EH (cell line): Measurements from ENCODE around the gene EPB41L4B.
"Not testable (repeated sequence)": the region's sequence is repeated elsewhere in the genome, so short reads cannot be mapped to it uniquely, and the experiment has no call there.

Experiments
- DNase-seq: peaks from one replicate; pipeline ENCODE4 v3.0.0-alpha.2; 2015; ENCODE audit warnings: low read depth

EPB41L4B gene

DNA sequence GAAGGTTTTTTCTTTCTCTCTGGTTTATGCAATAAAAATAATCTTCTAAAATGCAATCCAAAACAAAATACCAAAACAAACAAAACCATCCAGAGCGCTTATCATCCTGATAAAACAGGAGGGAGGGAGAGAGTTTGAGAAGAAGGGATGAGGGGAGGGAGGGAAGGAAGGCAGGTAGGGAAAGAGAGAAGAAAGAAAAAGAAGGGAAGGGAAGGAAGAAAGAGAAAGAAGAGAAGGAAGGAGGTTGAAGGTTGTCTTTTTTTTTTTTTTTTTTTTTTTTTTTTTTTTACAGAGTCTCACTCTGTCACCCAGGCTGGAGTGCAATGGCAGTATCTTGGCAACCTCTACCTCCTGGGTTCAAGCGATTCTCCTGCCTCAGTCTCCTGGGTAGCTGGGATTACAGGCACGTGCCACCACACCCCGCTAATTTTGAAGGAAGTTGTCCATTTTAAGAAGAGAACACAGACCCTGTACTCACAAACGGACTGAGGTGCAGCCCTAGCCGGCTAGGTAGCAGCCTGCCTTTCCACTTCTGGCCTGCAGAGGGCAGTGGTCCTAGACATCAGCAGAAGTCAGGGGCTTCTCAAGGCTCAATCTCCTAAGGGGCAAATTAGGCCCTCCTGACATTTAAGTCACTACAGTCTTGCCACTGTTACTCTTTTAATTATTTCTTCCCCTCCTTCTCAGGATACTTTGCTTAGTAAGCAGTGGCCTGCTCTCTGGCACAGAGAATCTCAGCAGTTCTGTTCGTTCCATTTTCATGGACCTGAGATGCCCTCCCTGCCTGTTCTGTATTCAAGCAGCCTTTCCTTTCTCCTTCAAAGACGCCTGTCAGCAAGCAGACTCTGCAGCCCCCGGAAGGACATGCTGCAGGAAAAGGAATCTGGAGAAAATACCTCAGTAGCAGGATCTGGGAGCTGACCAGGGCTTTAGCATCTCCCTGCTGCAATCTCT, 76.4 kb downstream of the EPB41L4B start:
- DNase-seq: peak; percentile 71

DNA sequence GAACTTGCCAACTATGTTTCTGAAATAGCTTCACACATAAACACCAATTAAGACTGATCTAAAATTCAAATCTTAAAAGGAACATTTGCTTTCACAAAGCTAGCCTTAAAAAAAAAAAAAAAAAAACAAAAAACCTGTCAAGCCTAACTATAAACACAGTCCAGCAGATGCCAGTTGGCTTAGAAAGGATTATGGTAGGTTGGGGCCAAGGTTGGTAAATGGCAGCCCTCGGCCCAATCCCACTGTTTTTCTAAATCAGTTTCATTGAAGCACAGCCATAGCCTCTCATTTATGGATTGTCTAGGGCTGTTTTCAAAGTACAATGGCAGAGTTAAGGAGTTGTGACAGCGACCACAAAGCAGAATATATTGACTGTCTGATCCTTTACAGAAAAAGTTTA, 78.1 kb downstream of the EPB41L4B start:
- no peak for DNase-seq

DNA sequence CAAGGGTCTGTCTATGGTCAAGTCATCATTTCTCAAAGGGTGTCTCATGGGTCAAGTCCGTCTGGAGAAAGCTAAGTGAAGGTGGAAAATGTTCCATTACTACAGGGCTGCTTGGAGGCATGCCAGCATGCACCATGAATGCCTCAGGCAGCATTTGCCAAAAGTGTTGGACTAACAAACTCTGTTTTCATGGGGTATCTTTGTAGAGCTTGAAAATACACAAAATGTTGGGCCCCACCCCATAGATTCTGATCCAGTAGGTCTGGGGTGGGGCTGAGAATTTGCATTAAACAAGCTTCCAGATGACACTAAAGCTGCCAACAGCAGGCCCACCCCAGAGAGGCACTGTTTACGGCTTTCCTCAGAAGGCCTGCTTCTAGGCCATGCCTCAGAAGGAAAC, 78.8 kb downstream of the EPB41L4B start:
- DNase-seq: no peak

DNA sequence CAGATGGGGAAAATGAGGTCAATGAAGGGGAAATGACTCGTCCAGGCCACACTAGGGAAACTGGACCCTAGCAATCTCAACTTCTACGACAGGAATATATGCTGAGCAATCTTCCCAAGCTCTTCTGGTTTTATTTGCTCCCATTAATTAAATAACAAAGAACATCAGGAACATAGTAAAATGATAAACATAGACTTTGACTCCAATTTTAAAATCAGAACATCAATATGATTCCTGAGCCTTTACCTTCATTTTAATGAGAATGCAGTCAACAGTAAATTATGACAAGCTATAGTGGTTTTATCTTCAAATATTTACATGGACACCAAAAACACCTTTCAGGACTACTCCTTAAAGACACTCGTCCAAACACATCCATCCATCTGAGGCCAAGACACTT, 79.7 kb downstream of the EPB41L4B start:
- no peak for DNase-seq

DNA sequence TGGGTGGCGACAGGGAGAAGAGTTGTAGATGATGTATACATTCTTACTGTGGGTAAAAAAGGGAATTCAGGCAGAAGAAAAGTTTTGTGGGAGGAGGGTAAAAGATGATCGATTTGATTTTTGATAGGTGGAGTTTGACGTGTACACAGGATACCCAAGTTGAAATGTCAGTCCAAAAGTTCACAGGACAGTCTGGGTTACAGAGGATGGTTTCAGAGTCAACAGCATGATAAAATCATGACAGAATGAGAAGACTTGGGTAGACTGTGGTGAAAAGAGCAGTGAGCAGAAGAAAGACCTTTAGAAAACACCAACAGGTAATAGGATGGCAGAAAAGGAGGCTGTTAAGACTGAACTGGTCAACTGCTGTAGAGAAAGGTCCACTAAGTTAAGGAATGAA, 81.6 kb downstream of the EPB41L4B start:
- DNase-seq: no peak

DNA sequence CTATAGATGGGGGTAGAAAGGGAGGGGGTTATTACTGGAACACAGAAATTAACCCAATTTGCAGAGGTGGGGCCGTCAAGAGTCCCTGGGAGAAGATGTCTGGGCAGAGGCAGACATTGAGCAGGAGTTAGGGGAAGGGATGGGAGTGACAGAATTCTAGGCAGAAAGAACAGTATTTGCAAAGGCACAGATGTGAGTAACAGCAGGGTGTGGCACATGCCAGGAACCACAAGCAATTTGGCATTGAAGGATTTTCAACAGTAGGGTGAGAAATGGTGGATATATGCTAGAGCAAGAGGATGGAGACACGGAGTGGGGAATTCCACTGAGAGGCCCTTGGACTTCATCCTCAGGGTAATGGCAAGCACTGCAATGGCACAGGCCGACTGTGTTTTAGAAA, 82.2 kb downstream of the EPB41L4B start:
- DNase-seq: peak; percentile 29

DNA sequence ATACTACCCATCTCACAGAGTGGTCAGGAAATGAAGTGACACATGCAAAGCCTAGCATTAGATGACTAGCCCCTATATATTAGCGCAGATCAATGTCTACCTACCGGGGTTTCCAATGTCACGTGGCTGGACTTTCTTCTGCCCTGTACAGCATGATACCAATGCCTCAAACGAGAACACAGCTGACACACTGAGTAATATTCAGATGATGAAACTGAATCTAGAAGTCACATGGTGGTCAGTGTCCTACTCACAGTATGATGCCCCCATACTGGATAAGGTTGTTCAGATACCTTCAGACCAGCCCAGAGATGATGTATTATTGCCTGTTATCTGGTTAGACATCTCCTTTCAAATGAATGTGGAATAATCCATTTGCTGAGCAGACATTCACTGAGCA, 82.7 kb downstream of the EPB41L4B start:
- no peak for DNase-seq

DNA sequence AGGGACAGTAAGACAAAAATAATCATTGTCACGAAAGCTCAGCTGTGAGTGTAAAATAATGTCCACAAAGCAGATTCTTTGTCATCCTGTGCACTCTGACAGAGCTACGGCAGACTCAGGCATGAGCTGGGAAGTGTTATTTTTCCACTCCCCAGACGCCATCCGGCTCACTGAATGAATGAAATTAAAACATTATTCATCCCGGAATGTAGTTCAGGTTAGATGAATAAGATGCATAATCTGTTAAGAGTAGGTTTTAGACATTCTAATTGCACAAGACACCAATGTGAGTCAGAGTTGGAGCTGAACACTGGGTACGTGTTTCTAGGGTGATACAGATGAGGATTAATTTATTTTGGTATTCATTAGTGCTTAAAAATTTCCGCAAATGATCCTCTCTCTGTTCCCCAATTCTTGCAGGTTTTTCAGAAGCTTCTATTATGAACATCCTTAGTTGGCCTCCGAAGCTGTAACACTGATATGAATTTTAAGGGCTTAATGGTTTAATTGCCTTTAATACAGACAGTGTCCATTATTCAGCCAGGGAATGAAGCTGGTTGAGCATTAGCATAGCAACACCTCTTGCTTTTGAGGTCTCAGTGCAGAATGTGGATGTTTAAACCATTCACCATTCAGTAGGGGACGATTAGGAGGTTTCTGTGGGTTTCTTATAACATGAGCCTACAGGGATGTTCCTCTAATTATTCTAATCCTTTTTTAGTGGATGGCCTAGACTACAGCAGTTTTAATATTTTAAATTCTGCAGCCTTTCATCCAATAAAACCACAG, 88.2 kb downstream of the EPB41L4B start:
- peak; percentile 83 for DNase-seq

DNA sequence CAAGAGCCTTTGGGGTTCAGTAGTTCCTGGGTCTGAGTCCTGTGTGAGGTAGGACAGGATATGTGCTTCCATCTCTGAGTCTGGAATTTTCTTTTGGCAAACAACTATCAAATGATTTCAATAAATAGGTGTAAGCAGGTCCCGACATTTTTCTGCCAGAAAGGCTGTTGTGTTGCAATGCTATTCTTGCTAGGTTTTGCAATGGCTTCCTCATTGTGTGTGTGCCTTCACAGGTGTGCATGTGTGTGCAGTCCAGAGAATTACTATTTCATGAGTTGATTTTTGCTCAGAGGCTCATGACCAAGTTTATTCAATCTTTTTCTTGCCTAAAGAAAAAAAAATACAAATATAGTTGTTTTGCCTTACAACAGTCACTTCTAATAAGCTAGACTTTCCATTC, 89.3 kb downstream of the EPB41L4B start:
- no peak for DNase-seq

DNA sequence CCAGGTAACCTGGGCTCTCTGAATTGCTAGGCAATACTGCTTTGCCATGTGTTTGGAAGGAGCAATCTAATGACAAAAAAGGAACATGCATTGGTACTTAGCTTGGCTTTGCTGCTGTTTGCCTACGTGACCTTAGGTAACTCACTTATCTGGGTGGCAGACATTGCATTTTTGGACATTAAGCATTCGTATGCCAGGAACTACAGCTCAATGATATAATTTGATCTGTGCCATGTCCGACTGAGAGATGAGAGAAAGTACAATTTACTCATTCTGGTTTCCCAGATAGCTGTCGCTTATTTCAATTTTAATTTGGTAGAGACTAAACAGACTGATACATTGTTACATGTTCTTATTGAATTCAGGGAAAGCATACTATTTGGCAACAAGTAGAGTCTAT, 90.6 kb downstream of the EPB41L4B start:
- DNase-seq: no peak

DNA sequence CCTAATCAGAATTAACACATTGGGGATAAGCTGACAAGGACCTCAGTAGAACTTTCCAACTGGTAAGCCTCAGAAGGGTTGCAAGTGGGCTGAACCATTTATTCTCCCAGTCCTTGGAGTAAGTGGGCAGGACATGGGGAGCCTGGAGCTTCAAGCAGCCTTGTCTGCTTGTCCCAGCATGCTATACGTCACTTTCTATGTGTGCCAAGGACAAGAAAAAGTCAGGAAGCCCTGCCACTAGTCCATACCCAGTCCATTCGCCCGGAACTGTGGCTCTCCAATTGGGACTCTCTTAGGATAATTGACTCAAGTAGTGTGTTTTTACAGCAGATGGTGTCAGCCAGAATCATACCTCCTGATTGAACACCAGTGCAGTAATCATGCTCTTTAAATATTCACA, 91.2 kb downstream of the EPB41L4B start:
- DNase-seq: no peak

DNA sequence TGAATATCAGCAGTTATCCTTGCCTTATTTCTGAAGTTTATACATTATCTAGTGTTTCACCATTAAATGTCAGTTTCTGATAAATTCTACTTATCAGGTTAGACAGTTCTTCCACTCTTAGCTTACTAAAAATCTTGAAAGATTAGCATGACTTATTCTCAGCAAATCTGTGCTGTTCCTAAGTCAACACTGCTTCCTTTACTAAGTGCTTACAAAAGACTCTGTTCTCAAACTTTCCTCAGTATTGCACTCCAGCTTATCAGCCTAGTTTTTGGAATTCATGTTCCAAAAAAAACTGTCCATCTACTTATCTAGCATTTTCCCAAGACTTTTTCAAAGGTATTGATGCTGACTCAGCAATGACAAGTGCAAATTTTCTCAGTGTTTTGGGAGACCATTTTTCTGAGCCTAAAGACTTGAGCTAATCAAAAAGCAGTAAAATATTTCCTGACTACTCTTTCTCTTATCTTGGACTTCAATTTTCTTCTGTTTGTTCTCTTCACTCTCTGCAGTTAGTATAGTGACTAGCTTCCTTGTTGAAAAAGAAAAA, 92.7 kb downstream of the EPB41L4B start:
- DNase-seq: no peak

DNA sequence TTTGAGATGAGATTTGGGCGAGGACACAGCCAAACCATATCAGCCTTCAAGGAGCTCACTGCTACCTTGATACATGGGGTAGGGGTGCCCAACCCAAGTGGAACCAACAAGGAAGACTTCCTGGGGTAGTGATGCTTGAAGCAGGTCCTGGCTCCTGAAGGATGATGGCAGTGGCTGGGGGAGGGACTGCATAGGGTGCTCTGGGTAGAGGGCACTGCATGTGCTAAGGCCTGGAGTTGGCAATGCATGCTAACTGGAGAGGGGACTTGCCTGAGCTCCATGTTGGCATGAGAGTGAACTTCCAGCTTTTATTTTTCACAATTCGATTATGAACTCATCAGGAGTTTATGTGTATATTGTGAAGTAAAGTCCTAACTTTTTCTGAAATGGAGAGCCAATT, 95.2 kb downstream of the EPB41L4B start:
- no peak for DNase-seq

DNA sequence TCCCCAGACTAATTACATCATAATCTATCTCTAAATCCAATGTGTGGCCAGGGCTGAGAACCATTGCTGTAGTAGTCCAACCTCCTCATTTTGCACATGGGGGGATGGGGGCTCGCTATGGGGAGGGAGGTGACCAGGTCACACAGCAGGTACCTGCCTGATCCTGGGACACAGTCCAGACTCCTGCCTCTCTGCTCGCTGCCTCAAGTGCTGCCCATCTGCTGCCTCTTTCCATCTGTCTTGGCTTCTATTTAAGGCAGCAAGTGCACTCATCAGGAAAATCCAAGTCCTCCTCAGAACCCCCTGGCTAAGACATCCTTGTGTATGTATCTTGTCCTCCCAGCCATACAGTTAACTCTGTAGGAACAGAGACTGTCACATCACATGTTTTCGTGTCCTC, 96.1 kb downstream of the EPB41L4B start:
- DNase-seq: no peak

DNA sequence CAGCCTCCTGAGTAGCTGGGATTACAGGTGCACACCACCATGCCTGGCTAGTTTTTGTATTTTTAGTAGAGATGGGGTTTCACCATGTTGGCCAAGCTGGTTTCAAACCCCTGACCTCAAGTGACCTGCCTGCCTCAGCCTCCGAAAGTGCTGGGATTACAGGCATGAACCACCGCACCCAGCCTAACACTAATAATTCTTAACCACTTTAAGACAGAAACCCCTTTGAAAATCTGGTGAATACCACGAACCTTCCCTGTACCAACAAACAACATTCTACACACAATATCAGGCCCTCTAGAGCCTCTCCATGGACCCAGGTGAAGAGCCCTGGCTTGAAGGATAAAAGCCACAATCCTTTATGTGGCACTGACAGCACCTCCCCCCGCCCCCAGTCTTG, 102.6 kb downstream of the EPB41L4B start:
- DNase-seq: not testable (repeated sequence)

DNA sequence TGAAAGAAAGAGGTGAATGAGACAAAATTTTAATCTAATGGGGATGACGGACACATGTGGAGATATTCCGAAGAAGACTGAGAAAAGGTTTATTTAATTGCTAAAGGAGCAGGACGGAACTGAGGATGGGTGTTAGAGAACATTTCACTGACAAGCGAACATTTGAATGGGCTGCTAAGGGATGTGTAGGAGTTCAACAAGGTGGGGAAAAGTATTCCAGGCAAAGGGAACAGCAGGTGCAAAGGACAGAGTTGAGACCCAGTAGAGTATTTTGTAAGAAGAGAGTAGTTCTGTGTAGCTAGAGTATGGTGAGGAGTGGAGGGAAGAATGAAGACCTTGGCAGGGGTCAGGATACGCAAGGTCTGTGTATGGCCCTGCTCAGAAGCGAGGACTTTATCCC, 106.4 kb downstream of the EPB41L4B start:
- no peak for DNase-seq

DNA sequence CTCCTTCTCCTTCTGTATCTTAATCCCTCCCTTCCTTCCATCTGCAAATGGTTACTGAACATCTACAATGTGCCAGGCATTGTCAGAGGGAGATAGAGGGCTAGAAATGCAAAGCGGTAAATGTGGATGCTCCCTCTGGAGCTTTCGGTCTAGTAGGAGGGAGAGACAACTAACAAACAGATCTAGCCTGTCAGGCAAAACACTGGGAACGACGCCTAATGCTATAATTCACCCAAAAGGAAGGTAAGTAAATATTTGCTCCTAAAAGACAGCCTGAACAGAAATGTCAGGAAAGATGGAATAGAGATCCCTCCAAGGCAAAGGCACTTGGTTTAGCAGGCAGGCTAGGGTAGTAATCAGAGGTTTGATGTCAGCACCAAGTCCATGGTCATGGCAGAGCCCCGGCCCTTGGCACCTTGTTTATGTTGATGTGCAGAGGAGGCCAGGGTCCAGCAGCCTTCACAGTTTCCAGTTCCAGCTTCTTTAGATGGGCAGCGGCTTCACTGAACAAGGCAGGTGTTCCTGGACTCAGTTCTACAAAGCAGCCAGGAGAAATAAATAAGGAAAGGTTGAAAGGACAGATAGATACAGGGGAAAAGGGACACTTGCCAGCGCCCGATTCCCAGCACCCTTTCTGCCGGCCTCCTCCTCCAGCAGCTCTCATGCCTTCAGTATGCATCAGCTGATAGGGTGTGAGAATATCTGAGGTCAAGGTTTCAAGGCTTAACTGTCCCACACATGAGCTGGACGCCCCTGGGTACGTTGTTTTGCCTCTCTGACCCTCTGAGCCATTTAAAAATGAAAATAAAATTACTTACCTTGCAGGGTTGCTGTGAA, 107.4 kb downstream of the EPB41L4B start:
- no peak for DNase-seq

DNA sequence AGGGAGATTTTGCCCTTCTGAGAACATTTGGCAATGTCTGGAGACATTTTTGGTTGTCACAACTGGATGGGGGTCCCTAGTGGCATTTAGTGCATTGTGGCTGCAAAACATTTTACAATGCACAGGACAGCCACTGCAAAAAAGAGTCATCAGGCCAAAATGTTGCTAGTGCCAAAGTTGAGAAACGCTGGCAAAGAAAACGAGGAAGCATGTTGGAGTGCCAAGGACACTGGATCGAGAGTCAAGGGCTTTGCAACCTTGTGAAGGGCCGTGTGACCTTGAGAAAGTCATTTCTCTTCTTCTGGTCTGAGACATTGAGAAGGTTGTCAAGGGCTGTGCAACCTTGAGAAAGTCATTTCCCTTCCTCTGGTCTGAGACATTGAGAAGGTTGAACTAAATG, 108.1 kb downstream of the EPB41L4B start:
- DNase-seq: no peak

DNA sequence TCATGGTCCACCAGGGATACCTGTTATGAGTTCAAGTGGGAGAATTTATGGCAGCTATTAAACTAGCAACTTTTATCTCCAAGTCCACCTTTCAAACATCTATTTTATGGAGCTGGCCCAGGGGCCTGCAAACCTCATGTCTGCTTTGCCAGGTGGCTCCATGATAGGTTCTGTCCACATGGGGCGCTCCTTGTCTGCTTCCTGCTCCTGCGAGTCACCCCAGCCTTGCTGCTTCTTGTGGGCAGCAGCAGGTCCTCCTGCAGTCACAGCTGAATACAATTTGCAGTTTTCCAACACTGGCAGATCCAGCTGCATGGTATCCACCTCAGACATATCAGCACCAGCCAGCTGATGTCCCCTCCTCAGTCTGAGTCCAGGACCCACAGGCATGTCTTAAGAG, 114.2 kb downstream of the EPB41L4B start:
- peak; percentile 15 for DNase-seq

DNA sequence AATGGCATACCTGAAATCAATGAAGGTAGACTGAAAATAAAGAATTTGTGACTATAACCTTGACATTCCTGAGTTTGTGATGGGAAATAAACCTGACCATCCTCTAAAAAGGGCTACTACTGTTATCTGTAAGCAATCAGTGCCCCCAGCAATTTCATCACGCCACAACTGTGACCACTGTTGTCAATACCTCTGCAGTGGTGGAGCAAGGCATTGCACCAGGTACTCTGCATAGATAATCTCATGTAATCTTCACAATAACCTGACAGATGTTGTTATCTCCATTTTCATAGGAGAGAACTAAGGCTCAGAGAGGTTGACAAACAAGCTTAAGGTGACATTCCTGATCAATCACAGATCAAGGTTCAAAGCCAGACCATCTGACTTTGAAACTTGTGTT, 115.3 kb downstream of the EPB41L4B start:
- no peak for DNase-seq

DNA sequence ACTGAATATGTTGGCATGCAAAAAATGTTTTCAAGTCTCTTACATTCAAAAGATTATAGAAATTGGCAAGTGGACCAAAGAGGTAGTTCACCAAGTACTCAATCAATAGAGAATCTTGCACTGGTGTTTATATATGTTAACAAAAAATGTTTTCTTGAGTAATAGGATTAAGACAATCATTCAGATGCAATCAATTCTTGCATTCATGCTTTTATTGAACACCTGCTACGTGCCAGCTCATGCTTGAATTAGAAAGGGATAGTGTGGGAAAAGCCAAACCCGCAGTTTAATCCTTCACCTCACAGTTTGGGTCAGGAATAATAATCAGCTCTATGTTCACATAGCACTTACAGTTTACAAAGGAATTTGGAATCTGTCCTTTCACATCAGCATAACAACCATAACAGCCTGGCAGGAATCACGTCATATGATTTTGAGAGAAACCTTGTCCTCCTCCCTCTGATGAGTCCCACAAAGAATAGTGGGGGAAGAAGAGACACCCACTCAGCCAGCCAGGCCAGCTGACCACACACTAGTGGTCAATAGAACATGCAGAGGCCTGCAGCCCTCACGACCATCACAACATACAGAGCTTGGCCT, 117.0 kb downstream of the EPB41L4B start:
- DNase-seq: no peak

DNA sequence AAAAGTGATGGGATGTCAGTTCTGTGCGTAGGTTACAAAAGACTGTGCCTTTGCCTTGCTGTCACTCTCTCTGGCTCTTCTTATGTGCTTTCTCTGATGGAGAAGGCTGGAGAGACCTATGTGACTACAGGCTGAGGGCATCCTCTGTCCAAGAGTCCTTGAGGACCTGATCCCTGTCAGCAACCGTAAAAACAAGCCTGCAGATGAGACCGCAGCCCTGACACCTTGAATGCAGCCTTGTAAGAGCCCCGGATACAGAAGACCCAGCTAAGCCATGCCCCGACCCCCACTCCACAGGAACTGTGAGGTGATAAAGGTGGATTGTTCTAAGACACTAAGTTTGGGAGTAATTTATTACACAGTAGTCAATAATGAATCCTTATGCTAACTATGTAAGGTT, 121.2 kb downstream of the EPB41L4B start:
- no peak for DNase-seq
